Right lobe of liver (tissue), 6 donors: ENCODE measurements around the gene MOB1B. TPM values are rescaled to one million over a fixed set of nuclear protein-coding genes. Genes with fewer than 3 reads are reported as not detected.
"Not testable (repeated sequence)": the region's sequence is repeated elsewhere in the genome, so short reads cannot be mapped to it uniquely, and the experiment has no call there.

Experiments used
- ATAC-seq, 4 donors: fragments of 200-7000 bp; cut with Tn5 transposase; one replicate each; pipeline ENCODE4 v1.9.1; 2020; ENCODE audit warnings: mild to moderate bottlenecking in 4 of 4, moderate library complexity in 4 of 4
- DNase-seq, 3 donors: peaks; one replicate each; pipeline ENCODE4 v3.0.0-alpha.2; 2020
- H3K27ac ChIP-seq, 3 donors: fragments of 200-600 bp; one replicate each; pipeline ENCODE4 v1.8.0; 2022
- H3K27me3 ChIP-seq, 2 donors: fragments of 200-600 bp; one replicate each; pipeline ENCODE4 v1.8.0; 2022
- H3K36me3 ChIP-seq, 4 donors: fragments of 200-600 bp; sonication (generic) in 1 of 4; one replicate each; pipeline versions ENCODE4 v1.5.1 to v1.8.0; 2017 to 2022; ENCODE audit warnings: control low read depth in 1 of 4
- H3K4me1 ChIP-seq, 4 donors: fragments of 200-600 bp; sonication (generic) in 1 of 4; one replicate each; pipeline versions ENCODE4 v1.5.1 to v1.8.0; 2017 to 2022; ENCODE audit warnings: control low read depth in 1 of 4
- H3K4me3 ChIP-seq, 3 donors: fragments of 200-600 bp; one replicate each; pipeline ENCODE4 v1.8.0; 2022
- H3K9me3 ChIP-seq, 4 donors: fragments of 200-600 bp; sonication (generic) in 1 of 4; one replicate each; pipeline versions ENCODE4 v1.5.1 to v1.8.0; 2017 to 2022; ENCODE audit warnings: control low read depth in 1 of 4
- CTCF ChIP-seq, 4 donors: fragments of 200-600 bp in 3 of 4; fragments of 450-650 bp in 1 of 4; IDR thresholded peaks; one replicate each; pipeline versions ENCODE4 v1.5.1 to v1.8.0; 2016 to 2022; ENCODE audit warnings: antibody characterized with exemption in 4 of 4, mild to moderate bottlenecking in 2 of 4
- POLR2A ChIP-seq: fragments of 450-650 bp; IDR thresholded peaks from one replicate; pipeline ENCODE4 v1.6.1; 2017; ENCODE audit warnings: antibody characterized with exemption, mild to moderate bottlenecking
- WGBS: methylation state at CpG from one replicate; pipeline ENCODE4 v1.1.6; 2018; ENCODE audit warnings: low coverage, low lambda C conversion rate; ENCODE audit not compliant: insufficient coverage; ENCODE audit errors: missing lambda C conversion rate; 5-methylcytosine and 5-hydroxymethylcytosine counted together
- intact Hi-C, 2 donors: fragments of 100-400 bp; cut with DNase I; formaldehyde crosslinking; loops; one replicate each; pipeline versions ENCODE4 v1.11.2 to v1.14.1; 2022
- total RNA-seq, 6 experiments: library from RNA; depleted of rRNA in 2 of 6; stranded (reverse); fragments of >200 nt in 2 of 6; fragmentation: NEBNext Ultra II Directional in 3 of 6; extraction: Animal tissue kit (Norgen Biotek cat#: 25700) in 3 of 6; gene quantifications; one replicate each; pipeline versions ENCODE4 v1.1.0 to v1.2.4, GENCODE V29; 2016 to 2023
- donor health status: DM: no; HTN: yes; CAD: no.
- donor health status: DM: no; HTN: no; CAD: no.
- donor health status: DM: no; HTN: no; CAD: no.
- donor health status: DM: no; HTN: yes; CAD: no.
- donor health status: DM: no; HTN: yes; CAD: no.

Gene MOB1B
- total RNA-seq, 6 experiments from 2014 or later, result 4.4 to 13.0 (median 6.5) TPM

- ATAC-seq (no peak), DNase-seq (no peak)
- intact Hi-C loops, result no loop called here
- no peaks in the 10 kb centered on the region for H3K9me3 ChIP-seq
- no peaks in the 10 kb centered on the region for H3K27me3 ChIP-seq
- TF ChIP-seq CTCF (IDR thresholded peaks at IDR 0.05), result no peak
- no peak for TF ChIP-seq POLR2A
- peaks cover 0 to 2% (median 0%) of the 10 kb centered on the region in 4 donors for H3K4me1 ChIP-seq
- no peaks in the 10 kb centered on the region for H3K36me3 ChIP-seq
- no peak overlapping the region for H3K27ac ChIP-seq
- 93% methylated on average over 3 of the region's 4 CpGs for WGBS
- no peak overlapping the region for H3K4me3 ChIP-seq
Observed at GRCh38 chr4:71011451-71011850, 109.3 kb downstream of the MOB1B start.

GRCh38 chr4:71017391-71017790, 115.2 kb downstream of the MOB1B start:
- ATAC-seq, H3K4me1 ChIP-seq, H3K27me3 ChIP-seq, H3K36me3 ChIP-seq, intact Hi-C loops, H3K9me3 ChIP-seq, H3K4me3 ChIP-seq, H3K27ac ChIP-seq, DNase-seq: not testable (repeated sequence)
- WGBS, result 87% methylated on average over 2 of the region's 2 CpGs

DNA sequence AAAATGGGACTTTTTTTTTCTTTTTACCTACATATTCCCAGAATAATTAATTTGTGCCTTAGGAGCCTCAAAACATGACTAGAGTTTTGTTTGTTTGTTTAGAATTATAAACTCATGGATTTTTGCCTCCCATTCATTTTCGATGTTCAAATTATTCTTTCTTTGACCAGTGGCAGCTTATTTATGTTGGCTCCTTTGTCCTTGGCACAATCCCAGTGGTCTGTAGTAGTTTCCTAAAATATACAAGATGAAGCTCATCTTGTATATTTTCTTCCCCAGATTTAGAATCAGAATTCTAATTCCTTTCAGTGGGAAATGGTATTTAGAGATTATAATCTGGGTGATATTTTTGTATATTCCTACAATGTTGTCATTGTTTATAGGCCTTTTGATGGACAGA, 118.4 kb downstream of the MOB1B start:
- Histone ChIP-seq H3K4me3 (no peak overlapping the region), H3K36me3 (no peaks in the 10 kb centered on the region), H3K27ac (no peak overlapping the region), H3K4me1 (no peaks in the 10 kb centered on the region), H3K27me3 (no peaks in the 10 kb centered on the region), H3K9me3 (no peaks in the 10 kb centered on the region)
- TF ChIP-seq POLR2A (no peak), CTCF (IDR thresholded peaks at IDR 0.05) (no peak)
- ATAC-seq, result no peak
- 42% methylated on average over 1 of the region's 1 CpG for WGBS
- no peak for DNase-seq
- intact Hi-C loops, result no loop called here

DNA sequence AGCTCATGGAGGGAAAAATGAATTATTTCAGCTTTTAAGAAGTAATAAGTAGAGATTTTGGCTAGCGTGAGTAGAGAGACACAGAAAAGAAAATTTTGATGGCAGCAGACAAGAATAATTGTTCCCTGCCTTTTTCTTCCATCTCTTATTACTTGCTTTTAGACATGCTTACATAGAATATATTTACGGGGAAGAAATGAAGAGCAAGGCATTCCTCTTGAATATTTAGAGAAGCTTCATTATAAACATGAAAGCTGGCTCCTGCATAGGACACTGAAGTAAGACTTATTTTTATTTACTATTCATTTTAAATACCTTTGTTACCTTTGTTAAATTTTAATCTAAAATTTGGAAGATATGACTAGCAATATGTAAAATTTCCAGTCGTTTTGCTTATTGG, 123.5 kb downstream of the MOB1B start:
- no peaks in the 10 kb centered on the region for H3K9me3 ChIP-seq
- ATAC-seq, result no peak
- H3K27ac ChIP-seq, result no peak overlapping the region
- DNase-seq, result no peak
- H3K27me3 ChIP-seq, result no peaks in the 10 kb centered on the region
- TF ChIP-seq CTCF (IDR thresholded peaks at IDR 0.05) (no peak), POLR2A (no peak)
- H3K36me3 ChIP-seq, result no peaks in the 10 kb centered on the region
- peaks cover 0 to 12% (median 0%) of the 10 kb centered on the region in 4 donors for H3K4me1 ChIP-seq
- no peak overlapping the region for H3K4me3 ChIP-seq
- intact Hi-C loops, result no loop called here
- WGBS, result 80% methylated on average over 3 of the region's 3 CpGs

- peak; percentile 78 to 91 (median 87) for ATAC-seq
- TF ChIP-seq CTCF (IDR thresholded peaks at IDR 0.05) (no peak), POLR2A (no peak)
Observed at GRCh38 chr4:71026086-71026485, 123.9 kb downstream of the MOB1B start.

More at GRCh38 chr4:71026086-71026485, 123.9 kb downstream of the MOB1B start:
- intact Hi-C loops, result no loop called here
- Histone ChIP-seq H3K4me1 (peaks cover 0 to 12% (median 0%) of the 10 kb centered on the region in 4 donors), H3K27ac (no peak overlapping the region), H3K27me3 (no peaks in the 10 kb centered on the region), H3K36me3 (no peaks in the 10 kb centered on the region), H3K4me3 (no peak overlapping the region), H3K9me3 (no peaks in the 10 kb centered on the region)
- WGBS, result 47% methylated on average over 2 of the region's 2 CpGs
- no peak for DNase-seq
